ENCODE results near the gene NT5DC4. TPM values are rescaled to one million over a fixed set of nuclear protein-coding genes. Genes with fewer than 3 reads are reported as not detected.

The NT5DC4 gene
- total RNA-seq, 1 donor from 2014 or later: not detected

DNA sequence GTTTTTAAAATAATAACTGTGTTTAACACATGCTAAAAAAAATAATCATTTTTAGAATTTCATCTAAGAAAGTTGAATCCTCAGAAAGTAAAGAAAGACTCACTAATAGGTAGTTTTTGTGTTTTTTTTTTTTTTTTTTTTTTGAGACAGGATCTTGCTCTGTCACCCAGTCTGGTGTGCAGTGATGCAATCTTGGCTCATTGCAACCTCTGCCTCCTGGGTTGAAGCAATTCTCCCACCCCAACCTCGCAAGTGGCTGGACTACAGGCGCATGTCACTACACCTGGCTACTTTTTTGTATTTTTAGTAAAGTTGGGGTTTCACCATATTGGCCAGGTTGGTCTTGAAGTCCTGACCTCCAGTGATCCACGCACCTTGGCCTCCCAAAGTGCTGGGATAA is 36.4 kb downstream of the NT5DC4 start:
- H3K4me2 ChIP-seq (ENCODE audit: low read length): no peak overlapping the region
- H3K36me3 Mint-ChIP-seq (ENCODE audit: low read depth, unreplicated experiment): no peaks in the 10 kb centered on the region
- H3K9me3 Mint-ChIP-seq (ENCODE audit: unreplicated experiment): no peaks in the 10 kb centered on the region
- no peak for DNase-seq (ENCODE audit: low read depth)
- no peak for FAIRE-seq
- no peaks in the 10 kb centered on the region for H3K4me1 ChIP-seq (ENCODE audit: insufficient read depth, low read length)
- no peak overlapping the region for H3K27ac Mint-ChIP-seq (ENCODE audit: unreplicated experiment)
- TF ChIP-seq EZH2 (IDR thresholded peaks at IDR 0.05; ENCODE audit: insufficient read depth, low read length): no peak
- TF ChIP-seq, protein P1, sequence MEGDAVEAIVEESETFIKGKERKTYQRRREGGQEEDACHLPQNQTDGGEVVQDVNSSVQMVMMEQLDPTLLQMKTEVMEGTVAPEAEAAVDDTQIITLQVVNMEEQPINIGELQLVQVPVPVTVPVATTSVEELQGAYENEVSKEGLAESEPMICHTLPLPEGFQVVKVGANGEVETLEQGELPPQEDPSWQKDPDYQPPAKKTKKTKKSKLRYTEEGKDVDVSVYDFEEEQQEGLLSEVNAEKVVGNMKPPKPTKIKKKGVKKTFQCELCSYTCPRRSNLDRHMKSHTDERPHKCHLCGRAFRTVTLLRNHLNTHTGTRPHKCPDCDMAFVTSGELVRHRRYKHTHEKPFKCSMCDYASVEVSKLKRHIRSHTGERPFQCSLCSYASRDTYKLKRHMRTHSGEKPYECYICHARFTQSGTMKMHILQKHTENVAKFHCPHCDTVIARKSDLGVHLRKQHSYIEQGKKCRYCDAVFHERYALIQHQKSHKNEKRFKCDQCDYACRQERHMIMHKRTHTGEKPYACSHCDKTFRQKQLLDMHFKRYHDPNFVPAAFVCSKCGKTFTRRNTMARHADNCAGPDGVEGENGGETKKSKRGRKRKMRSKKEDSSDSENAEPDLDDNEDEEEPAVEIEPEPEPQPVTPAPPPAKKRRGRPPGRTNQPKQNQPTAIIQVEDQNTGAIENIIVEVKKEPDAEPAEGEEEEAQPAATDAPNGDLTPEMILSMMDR (IDR thresholded peaks at IDR 0.05; ENCODE audit: insufficient read depth, low read depth, low read length): no peak
- H3K9ac ChIP-seq (ENCODE audit: low read length): no peak overlapping the region
- no peak overlapping the region for H3K27ac ChIP-seq (ENCODE audit: low read depth, low read length)
- peaks cover 27% of the 10 kb centered on the region for H3K36me3 ChIP-seq (ENCODE audit: insufficient read depth, low read length)
- H4K20me1 ChIP-seq (ENCODE audit: insufficient read depth, low read length): no peaks in the 10 kb centered on the region
- H2AFZ ChIP-seq (ENCODE audit: low read depth, low read length): no peak overlapping the region
- H3K4me3 Mint-ChIP-seq (ENCODE audit: unreplicated experiment): no peak overlapping the region
- no peaks in the 10 kb centered on the region for H3K9me3 ChIP-seq (ENCODE audit: insufficient read depth, low read depth, low read length)
- no peaks in the 10 kb centered on the region for H3K27me3 Mint-ChIP-seq (ENCODE audit: low read depth, unreplicated experiment)
- H3K27me3 ChIP-seq (ENCODE audit: insufficient read depth, low read length): no peaks in the 10 kb centered on the region
- H3K4me3 ChIP-seq (ENCODE audit: insufficient read depth, low read depth, low read length): no peak overlapping the region
- H3K79me2 ChIP-seq (ENCODE audit: insufficient read depth, low read length): peaks cover 55% of the 10 kb centered on the region
- H3K4me1 Mint-ChIP-seq (ENCODE audit: low read depth, unreplicated experiment): no peaks in the 10 kb centered on the region

DNA sequence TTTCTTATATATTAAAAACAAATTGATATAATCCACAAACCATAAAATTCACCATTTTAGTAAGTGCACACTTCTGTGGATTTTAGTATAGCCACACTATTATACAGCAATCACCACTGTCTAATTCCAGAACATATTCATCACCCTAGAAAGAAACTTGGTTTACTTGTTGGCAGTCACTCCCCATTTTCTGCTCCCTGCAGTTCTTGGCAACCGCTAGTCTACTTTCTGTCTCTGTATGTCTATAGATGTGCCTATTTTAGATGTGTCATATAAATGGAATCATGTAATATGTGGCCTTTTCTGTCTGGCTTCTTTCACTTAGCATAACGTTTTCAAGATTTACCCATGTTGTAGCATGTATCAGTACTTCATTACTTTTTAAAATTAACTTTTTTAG is 37.9 kb downstream of the NT5DC4 start:
- H3K27ac Mint-ChIP-seq (ENCODE audit: unreplicated experiment): no peak overlapping the region
- TF ChIP-seq, protein P1 (IDR thresholded peaks at IDR 0.05; ENCODE audit: insufficient read depth, low read depth, low read length): no peak
- no peak for TF ChIP-seq EZH2 (IDR thresholded peaks at IDR 0.05; ENCODE audit: insufficient read depth, low read length)
- no peak overlapping the region for H3K9ac ChIP-seq (ENCODE audit: low read length)
- H2AFZ ChIP-seq (ENCODE audit: low read depth, low read length): no peak overlapping the region
- no peaks in the 10 kb centered on the region for H3K4me1 ChIP-seq (ENCODE audit: insufficient read depth, low read length)
- H3K36me3 Mint-ChIP-seq (ENCODE audit: low read depth, unreplicated experiment): no peaks in the 10 kb centered on the region
- peaks cover 2% of the 10 kb centered on the region for H3K4me1 Mint-ChIP-seq (ENCODE audit: low read depth, unreplicated experiment)
- DNase-seq (ENCODE audit: low read depth): peak; percentile 27
- no peaks in the 10 kb centered on the region for H3K27me3 ChIP-seq (ENCODE audit: insufficient read depth, low read length)
- H3K27ac ChIP-seq (ENCODE audit: low read depth, low read length): no peak overlapping the region
- no peaks in the 10 kb centered on the region for H3K9me3 Mint-ChIP-seq (ENCODE audit: unreplicated experiment)
- no peaks in the 10 kb centered on the region for H3K27me3 Mint-ChIP-seq (ENCODE audit: low read depth, unreplicated experiment)
- no peak overlapping the region for H3K4me3 ChIP-seq (ENCODE audit: insufficient read depth, low read depth, low read length)
- H3K36me3 ChIP-seq (ENCODE audit: insufficient read depth, low read length): peaks cover 27% of the 10 kb centered on the region
- H3K9me3 ChIP-seq (ENCODE audit: insufficient read depth, low read depth, low read length): no peaks in the 10 kb centered on the region
- H4K20me1 ChIP-seq (ENCODE audit: insufficient read depth, low read length): no peaks in the 10 kb centered on the region
- H3K4me2 ChIP-seq (ENCODE audit: low read length): no peak overlapping the region
- H3K4me3 Mint-ChIP-seq (ENCODE audit: unreplicated experiment): no peak overlapping the region
- peaks cover 61% of the 10 kb centered on the region for H3K79me2 ChIP-seq (ENCODE audit: insufficient read depth, low read length)
- no peak for FAIRE-seq

DNA sequence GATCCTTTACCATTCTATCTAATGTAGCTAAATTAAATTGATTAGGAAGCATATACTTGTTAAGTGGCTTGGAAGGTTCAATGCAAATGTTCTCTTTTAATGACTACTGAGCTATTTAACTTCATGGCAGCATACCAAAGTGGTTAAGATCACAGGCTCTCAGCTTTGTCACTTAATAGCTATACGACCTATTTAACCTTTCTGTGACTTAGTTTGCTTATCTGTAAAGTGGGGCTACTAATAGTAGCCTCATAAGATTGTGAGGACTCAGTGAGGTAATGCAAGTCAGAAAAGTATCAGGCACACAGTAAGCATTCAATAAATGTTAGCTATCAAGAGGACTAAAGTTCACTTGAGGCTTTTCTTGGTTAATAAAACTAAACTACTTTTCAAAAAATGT is 39.3 kb downstream of the NT5DC4 start:
- no peak overlapping the region for H3K9ac ChIP-seq (ENCODE audit: low read length)
- H3K27me3 ChIP-seq (ENCODE audit: insufficient read depth, low read length): no peaks in the 10 kb centered on the region
- Mint-ChIP-seq H3K9me3 (ENCODE audit: unreplicated experiment) (no peaks in the 10 kb centered on the region), H3K36me3 (ENCODE audit: low read depth, unreplicated experiment) (no peaks in the 10 kb centered on the region), H3K27me3 (ENCODE audit: low read depth, unreplicated experiment) (no peaks in the 10 kb centered on the region), H3K27ac (ENCODE audit: unreplicated experiment) (no peak overlapping the region), H3K4me3 (ENCODE audit: unreplicated experiment) (no peak overlapping the region), H3K4me1 (ENCODE audit: low read depth, unreplicated experiment) (peaks cover 2% of the 10 kb centered on the region)
- H3K4me3 ChIP-seq (ENCODE audit: insufficient read depth, low read depth, low read length): no peak overlapping the region
- H3K27ac ChIP-seq (ENCODE audit: low read depth, low read length): no peak overlapping the region
- FAIRE-seq (no peak), DNase-seq (ENCODE audit: low read depth) (no peak)
- no peak overlapping the region for H3K4me2 ChIP-seq (ENCODE audit: low read length)
- H3K9me3 ChIP-seq (ENCODE audit: insufficient read depth, low read depth, low read length): no peaks in the 10 kb centered on the region
- H3K4me1 ChIP-seq (ENCODE audit: insufficient read depth, low read length): no peaks in the 10 kb centered on the region
- peaks cover 19% of the 10 kb centered on the region for H3K36me3 ChIP-seq (ENCODE audit: insufficient read depth, low read length)
- peaks cover 56% of the 10 kb centered on the region for H3K79me2 ChIP-seq (ENCODE audit: insufficient read depth, low read length)
- H4K20me1 ChIP-seq (ENCODE audit: insufficient read depth, low read length): no peaks in the 10 kb centered on the region
- no peak for TF ChIP-seq EZH2 (IDR thresholded peaks at IDR 0.05; ENCODE audit: insufficient read depth, low read length)
- TF ChIP-seq, protein P1 (IDR thresholded peaks at IDR 0.05; ENCODE audit: insufficient read depth, low read depth, low read length): no peak
- H2AFZ ChIP-seq (ENCODE audit: low read depth, low read length): no peak overlapping the region

Data from astrocyte (in vitro differentiated cells and primary cell).